ENCODE results near the gene RHBDD1.

GRCh38 chr2:226892729-226893128, 56.9 kb downstream of the RHBDD1 start:
- TF ChIP-seq, protein P1, sequence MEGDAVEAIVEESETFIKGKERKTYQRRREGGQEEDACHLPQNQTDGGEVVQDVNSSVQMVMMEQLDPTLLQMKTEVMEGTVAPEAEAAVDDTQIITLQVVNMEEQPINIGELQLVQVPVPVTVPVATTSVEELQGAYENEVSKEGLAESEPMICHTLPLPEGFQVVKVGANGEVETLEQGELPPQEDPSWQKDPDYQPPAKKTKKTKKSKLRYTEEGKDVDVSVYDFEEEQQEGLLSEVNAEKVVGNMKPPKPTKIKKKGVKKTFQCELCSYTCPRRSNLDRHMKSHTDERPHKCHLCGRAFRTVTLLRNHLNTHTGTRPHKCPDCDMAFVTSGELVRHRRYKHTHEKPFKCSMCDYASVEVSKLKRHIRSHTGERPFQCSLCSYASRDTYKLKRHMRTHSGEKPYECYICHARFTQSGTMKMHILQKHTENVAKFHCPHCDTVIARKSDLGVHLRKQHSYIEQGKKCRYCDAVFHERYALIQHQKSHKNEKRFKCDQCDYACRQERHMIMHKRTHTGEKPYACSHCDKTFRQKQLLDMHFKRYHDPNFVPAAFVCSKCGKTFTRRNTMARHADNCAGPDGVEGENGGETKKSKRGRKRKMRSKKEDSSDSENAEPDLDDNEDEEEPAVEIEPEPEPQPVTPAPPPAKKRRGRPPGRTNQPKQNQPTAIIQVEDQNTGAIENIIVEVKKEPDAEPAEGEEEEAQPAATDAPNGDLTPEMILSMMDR (IDR thresholded peaks at IDR 0.05): no peak
- TF ChIP-seq POLR2A (IDR thresholded peaks at IDR 0.05) (no peak), EP300 (IDR thresholded peaks at IDR 0.05) (no peak)
